Measurements from ENCODE around the gene SRA1.

The SRA1 gene

GRCh38 chr5:140570488-140570887, 13.2 kb upstream of the SRA1 start:
- DNase-seq (ENCODE audit: low read depth in 2 of 3, low spot score in 2 of 3): no peak

- no peak for DNase-seq (ENCODE audit: low read depth in 2 of 3, low spot score in 2 of 3)
Measured at GRCh38 chr5:140570058-140570457, 12.8 kb upstream of the SRA1 start.

DNA sequence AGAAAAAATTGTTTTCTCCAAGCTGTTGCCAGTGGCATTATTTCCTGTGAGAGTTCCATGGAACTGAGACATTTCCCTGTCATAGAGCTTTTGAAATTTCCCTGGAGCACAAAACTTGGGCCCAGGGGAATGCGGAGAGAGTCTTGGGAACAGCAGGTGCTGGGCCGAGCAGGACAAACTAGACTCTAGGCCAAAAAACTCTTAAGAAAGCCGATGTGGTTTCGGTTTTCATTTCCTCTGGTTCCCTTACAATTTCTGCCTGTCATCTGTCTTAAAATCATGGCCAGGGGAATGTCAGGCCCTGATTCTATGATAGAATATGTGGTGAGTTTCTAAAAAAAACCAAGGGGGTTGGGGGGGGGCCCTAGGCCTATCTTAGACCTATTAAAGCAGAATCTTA, 11.9 kb upstream of the SRA1 start:
- DNase-seq (ENCODE audit: low read depth in 2 of 3, low spot score in 2 of 3): no peak

DNA sequence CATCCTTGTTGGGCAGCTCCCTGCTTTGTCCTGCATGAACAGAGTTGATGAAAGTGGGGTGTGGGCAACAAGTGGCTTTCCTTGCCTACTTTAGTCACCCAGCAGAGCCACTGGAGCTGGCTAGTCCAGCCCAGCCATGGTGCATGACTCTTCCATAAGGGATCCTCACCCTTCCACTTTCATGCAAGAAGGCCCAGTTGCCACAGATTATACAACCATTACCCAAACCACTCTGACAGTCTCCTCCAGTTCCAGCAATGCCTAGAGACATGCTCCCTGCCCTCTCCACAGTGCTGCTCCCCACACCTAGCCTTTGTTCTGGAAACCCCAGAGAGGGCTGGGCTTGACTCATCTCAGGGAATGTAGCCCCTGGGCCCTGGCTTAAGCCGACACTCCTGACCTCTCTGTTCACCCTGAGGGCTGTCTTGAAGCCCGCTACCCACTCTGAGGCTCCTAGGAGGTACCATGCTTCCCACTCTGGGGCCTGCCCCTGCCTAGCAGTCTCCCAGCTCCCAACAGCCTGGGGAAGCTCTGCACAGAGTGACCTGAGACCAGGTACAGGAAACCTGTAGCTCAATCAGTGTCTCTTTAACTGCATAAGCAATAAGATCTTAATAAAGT, 11.3 kb upstream of the SRA1 start:
- no peak for DNase-seq (ENCODE audit: low read depth in 2 of 3, low spot score in 2 of 3)

GRCh38 chr5:140567871-140568270, 10.6 kb upstream of the SRA1 start:
- DNase-seq (ENCODE audit: low read depth in 2 of 3, low spot score in 2 of 3): no peak

DNA sequence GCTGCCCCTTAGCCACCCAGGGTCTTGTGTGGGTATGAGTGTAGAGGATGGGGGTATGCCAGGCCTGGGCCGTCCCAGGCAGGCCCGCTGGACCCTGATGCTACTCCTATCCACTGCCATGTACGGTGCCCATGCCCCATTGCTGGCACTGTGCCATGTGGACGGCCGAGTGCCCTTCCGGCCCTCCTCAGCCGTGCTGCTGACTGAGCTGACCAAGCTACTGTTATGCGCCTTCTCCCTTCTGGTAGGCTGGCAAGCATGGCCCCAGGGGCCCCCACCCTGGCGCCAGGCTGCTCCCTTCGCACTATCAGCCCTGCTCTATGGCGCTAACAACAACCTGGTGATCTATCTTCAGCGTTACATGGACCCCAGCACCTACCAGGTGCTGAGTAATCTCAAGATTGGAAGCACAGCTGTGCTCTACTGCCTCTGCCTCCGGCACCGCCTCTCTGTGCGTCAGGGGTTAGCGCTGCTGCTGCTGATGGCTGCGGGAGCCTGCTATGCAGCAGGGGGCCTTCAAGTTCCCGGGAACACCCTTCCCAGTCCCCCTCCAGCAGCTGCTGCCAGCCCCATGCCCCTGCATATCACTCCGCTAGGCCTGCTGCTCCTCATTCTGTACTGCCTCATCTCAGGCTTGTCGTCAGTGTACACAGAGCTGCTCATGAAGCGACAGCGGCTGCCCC, 10.0 kb upstream of the SRA1 start:
- no peak for DNase-seq (ENCODE audit: low read depth in 2 of 3, low spot score in 2 of 3)

DNA sequence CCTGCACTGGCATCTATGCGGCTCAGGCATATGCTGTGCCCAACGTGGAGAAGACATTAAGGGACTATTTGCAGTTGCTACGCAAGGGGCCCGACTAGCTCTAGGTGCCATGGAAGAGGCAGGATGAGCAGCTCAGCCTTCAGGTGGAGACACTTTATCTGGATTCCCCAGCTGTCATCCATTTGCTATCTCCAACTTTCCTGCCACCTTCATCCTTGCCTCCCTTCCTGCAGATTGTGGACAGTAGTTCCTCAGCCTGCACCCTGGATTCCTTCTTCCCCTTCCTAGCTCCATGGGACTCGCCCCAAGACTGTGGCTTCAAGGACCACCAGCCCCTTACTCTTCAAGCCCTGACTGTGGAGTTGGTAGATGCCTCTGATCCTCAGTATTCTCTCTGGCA, 9.4 kb upstream of the SRA1 start:
- DNase-seq (ENCODE audit: low read depth in 2 of 3, low spot score in 2 of 3): no peak

- no peak for DNase-seq (ENCODE audit: low read depth in 2 of 3, low spot score in 2 of 3)
Measured at GRCh38 chr5:140565780-140566095, 8.5 kb upstream of the SRA1 start.

- DNase-seq (ENCODE audit: low read depth in 2 of 3, low spot score in 2 of 3): no peak
Measured at GRCh38 chr5:140565024-140565779, 7.9 kb upstream of the SRA1 start.

- peak; percentile 75 to 90 (median 86) for DNase-seq (ENCODE audit: low read depth in 2 of 3, low spot score in 2 of 3)
Measured at GRCh38 chr5:140564196-140565023, 7.1 kb upstream of the SRA1 start, which contains the start of the genes APBB3 and SLC35A4. Gene APBB3 (minus strand): TSS chr5:140564598. CDS start chr5:140564245, 353 bp downstream. Gene SLC35A4 (plus strand): TSS chr5:140564828. CDS start chr5:140567170, 2,342 bp downstream.

DNA sequence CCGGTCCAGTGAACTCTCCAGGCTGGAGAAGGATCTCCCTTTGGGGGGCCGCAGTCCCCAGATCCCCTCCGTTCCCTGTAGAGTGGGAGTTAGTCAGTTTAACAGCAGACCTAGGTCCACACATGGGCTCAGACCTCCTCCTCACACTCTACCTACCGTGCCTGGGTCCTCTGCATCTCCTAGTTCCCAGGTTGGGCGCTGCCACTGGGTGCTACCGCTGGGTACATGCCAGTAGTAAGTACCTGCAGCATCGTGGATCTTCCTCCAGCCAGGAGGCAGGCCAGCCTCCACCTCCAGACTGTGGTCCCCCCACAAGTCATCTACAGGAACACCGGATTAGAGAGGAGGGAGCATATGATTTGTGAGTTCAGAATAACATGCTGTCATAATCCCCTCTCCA, 6.3 kb upstream of the SRA1 start:
- no peak for DNase-seq (ENCODE audit: low read depth in 2 of 3, low spot score in 2 of 3)

- DNase-seq (ENCODE audit: low read depth in 2 of 3, low spot score in 2 of 3): no peak
Measured at GRCh38 chr5:140561753-140562523, 4.7 kb upstream of the SRA1 start.

- DNase-seq (ENCODE audit: low read depth in 2 of 3, low spot score in 2 of 3): no peak
Measured at GRCh38 chr5:140560227-140560626, 3.0 kb upstream of the SRA1 start.

GRCh38 chr5:140558542-140558941, 1.3 kb upstream of the SRA1 start:
- no peak for DNase-seq (ENCODE audit: low read depth in 2 of 3, low spot score in 2 of 3)

- no peak for DNase-seq (ENCODE audit: low read depth in 2 of 3, low spot score in 2 of 3)
Measured at GRCh38 chr5:140557965-140558364, 692 bp upstream of the SRA1 start.

- no peak for DNase-seq (ENCODE audit: low read depth in 2 of 3, low spot score in 2 of 3)
Measured at GRCh38 chr5:140556438-140556837, 835 bp downstream of the SRA1 start.

- DNase-seq (ENCODE audit: low read depth in 2 of 3, low spot score in 2 of 3): no peak
Measured at GRCh38 chr5:140555747-140556312, 1.4 kb downstream of the SRA1 start.

DNA sequence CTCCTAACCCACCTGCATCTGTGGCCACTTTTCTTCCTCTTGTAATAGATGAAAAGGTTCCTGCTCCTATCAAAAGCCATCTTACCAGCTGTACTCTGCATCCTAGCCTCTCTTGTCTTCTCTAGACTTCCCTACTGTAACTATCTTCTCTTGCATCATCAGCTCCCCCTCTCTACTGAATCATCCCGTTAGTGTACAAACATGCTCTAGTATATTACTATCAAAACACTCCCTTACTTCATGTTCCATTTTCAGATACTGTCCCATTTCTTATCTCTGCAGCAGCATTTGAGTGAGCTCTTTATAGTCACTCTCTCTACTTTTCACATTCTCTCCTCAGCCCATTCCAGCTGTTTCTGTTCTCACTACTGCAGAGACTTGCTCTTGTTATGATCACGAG, 2.8 kb downstream of the SRA1 start:
- no peak for DNase-seq (ENCODE audit: low read depth in 2 of 3, low spot score in 2 of 3)

- no peak for DNase-seq (ENCODE audit: low read depth in 2 of 3, low spot score in 2 of 3)
Measured at GRCh38 chr5:140553657-140554056, 3.6 kb downstream of the SRA1 start.

DNA sequence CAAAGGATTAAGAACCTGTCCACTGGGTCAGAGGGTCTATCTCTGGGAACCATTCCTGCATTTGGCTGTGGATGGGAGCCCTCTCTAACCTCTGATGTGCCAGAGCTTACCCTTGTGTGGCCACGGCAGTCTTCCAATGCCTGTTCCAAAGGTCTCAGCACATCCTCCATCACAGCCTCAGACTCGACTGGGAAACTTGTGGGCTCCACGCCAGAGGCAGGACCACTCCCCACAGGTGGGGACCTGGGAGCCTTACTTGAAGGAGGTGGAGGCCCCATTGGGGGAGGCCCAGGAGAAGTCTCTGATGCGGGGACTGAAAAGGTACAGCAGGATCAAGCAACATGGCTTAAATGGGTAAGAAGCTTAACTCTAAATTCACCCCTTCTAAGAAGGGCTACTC, 5.4 kb downstream of the SRA1 start:
- DNase-seq (ENCODE audit: low read depth in 2 of 3, low spot score in 2 of 3): no peak
